GM12892 (cell line): ENCODE measurements around the gene ZBTB7C.

Experiments
- POLR2A ChIP-seq: IDR thresholded peaks from 2 replicates; pipeline ENCODE4 v1.6.1; 2011; ENCODE audit warnings: low read depth, low read length, control low read depth
- POLR2AphosphoS5 ChIP-seq: IDR thresholded peaks from 2 replicates; pipeline ENCODE4 v1.6.1; 2011; ENCODE audit warnings: low read depth, low read length, control low read depth
- TAF1 ChIP-seq: IDR thresholded peaks from 2 replicates; pipeline ENCODE4 v1.6.1; 2011; ENCODE audit warnings: low read depth, mild to moderate bottlenecking, control low read depth, low read length, borderline replicate concordance

DNA sequence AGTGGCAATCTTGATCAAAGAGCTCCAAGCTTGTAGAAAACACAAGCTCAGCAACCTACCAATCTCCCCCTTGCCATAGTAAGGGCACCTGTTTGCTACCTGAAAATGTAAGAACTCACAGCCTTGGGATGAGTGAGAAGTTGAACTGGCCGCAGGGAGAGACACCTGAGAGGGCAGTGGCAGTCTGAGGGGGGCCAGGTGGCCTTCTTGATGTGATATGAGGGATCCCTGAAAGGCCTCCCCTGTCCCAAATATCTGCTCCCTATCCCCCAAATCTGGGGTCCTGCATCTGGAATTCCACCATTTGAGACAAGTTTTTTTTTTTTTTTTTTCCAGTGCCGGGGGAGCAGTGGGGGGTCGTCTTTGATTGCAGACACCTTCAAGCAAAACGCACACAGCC is 248.6 kb downstream of the ZBTB7C start:
- TF ChIP-seq POLR2A, result no peak
- TF ChIP-seq POLR2AphosphoS5, result no peak
- no peak for TF ChIP-seq TAF1
